ENCODE measurements around the gene ADAM11. TPM values are rescaled to one million over a fixed set of nuclear protein-coding genes. Genes with fewer than 3 reads are reported as not detected.

Gene ADAM11
- total RNA-seq, 1 donor from 2014 or later, result 0.96 TPM

Other genes starting within 250 kb of the ADAM11 start
- 0.60 TPM for gene FZD2, start 201.5 kb upstream of the ADAM11 start, total RNA-seq
- not detected for gene MEIOC, start 102.5 kb upstream of the ADAM11 start, total RNA-seq
- gene CCDC43, start 69.2 kb upstream of the ADAM11 start, total RNA-seq, result 19.0 TPM
- 3.9 TPM for gene DBF4B, start 50.3 kb upstream of the ADAM11 start, total RNA-seq
- 1.4 TPM for gene GJC1, start 71.3 kb downstream of the ADAM11 start, total RNA-seq
- gene HIGD1B, start 88.9 kb downstream of the ADAM11 start, total RNA-seq, result 3.4 TPM
- 92.3 TPM for gene EFTUD2, start 140.5 kb downstream of the ADAM11 start, total RNA-seq
- gene GFAP, start 156.5 kb downstream of the ADAM11 start, total RNA-seq, result not detected
- gene KIF18B, start 188.8 kb downstream of the ADAM11 start, total RNA-seq, result 10.4 TPM
- gene C1QL1, start 209.3 kb downstream of the ADAM11 start, total RNA-seq, result 0.12 TPM

Measured in esophagus mucosa (tissue), 1 donor.